Spleen (tissue), 7 donors: ENCODE results near the gene USF3.

Source experiments
- POLR2A ChIP-seq, 3 donors: fragments of 450-650 bp; IDR thresholded peaks; one replicate each; pipeline ENCODE4 v1.5.1; 2017; ENCODE audit warnings: antibody characterized with exemption in 3 of 3, mild to moderate bottlenecking in 1 of 3
- TF ChIP-seq, protein P1 (sequence below), 11 experiments: fragments of 200-600 bp in 7 of 11; fragments of 450-650 bp in 4 of 11; sonication (generic) in 4 of 11; IDR thresholded peaks in 8 of 11; conservative IDR thresholded peaks in 3 of 11; 1 replicate in 7 of 11; 2 replicates in 4 of 11; pipeline versions ENCODE4 v1.4.0 to v1.8.0; 2016 to 2021; ENCODE audit warnings: antibody characterized with exemption in 11 of 11, inconsistent platforms in 4 of 11, mild to moderate bottlenecking in 1 of 11
- donor health status: DM: no; HTN: no; CAD: no; lungs with moderate emphysema.
- donor health status: DM: no; HTN: no; CAD: no.
- donor health status: DM: no; HTN: no; CAD: no.

DNA sequence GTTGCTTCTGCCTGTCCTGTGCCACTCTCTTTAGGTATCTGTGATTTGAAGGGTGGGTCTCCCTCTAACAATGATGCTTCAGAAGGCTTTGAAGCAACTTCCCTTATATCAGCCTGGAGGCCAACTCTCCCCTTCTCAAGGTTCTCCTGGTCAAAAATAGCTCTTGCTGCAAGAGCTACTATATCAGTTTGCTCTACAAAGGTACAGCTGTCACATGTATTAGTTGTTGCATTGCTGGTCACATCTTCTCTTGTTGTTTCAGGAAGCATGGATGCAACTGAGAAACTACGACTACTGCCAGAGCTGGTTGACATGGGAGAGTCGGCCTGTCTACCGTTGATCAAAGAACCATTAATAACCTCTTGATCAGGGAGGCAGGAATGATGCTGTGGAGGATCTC, 38.3 kb downstream of the USF3 start:
- no peak for TF ChIP-seq POLR2A (IDR thresholded peaks at IDR 0.05)
- TF ChIP-seq, protein P1, sequence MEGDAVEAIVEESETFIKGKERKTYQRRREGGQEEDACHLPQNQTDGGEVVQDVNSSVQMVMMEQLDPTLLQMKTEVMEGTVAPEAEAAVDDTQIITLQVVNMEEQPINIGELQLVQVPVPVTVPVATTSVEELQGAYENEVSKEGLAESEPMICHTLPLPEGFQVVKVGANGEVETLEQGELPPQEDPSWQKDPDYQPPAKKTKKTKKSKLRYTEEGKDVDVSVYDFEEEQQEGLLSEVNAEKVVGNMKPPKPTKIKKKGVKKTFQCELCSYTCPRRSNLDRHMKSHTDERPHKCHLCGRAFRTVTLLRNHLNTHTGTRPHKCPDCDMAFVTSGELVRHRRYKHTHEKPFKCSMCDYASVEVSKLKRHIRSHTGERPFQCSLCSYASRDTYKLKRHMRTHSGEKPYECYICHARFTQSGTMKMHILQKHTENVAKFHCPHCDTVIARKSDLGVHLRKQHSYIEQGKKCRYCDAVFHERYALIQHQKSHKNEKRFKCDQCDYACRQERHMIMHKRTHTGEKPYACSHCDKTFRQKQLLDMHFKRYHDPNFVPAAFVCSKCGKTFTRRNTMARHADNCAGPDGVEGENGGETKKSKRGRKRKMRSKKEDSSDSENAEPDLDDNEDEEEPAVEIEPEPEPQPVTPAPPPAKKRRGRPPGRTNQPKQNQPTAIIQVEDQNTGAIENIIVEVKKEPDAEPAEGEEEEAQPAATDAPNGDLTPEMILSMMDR (IDR thresholded peaks at IDR 0.05 in 8 of 11, conservative IDR thresholded peaks at IDR 0.05 in 3 of 11), result no peak
